ENCODE results near the gene CEP112.

- no peak for TF ChIP-seq CTCF (IDR thresholded peaks at IDR 0.05; ENCODE audit: insufficient read depth, low read length, poor library complexity, severe bottlenecking)
- no peak for TF ChIP-seq EZH2phosphoT487 (conservative IDR thresholded peaks at IDR 0.05; ENCODE audit: low read length)
Measured at GRCh38 chr17:66235377-66235994, 43.6 kb upstream of the CEP112 start.

Data from SU-DHL-6 (cell line).